T-cell (primary cell): ENCODE results near the gene GRM7. TPM values are rescaled to one million over a fixed set of nuclear protein-coding genes. Genes with fewer than 3 reads are reported as not detected.

ENCODE experiments used
- ATAC-seq, 4 experiments: fragments of 200-7000 bp in 3 of 4; fragments of 150-1000 bp in 1 of 4; cut with Tn5 transposase; replicated peaks in 1 of 4; 1 replicate in 3 of 4; 2 replicates in 1 of 4; pipeline ENCODE4 v1.10.0; 2021; ENCODE audit warnings: moderate library complexity in 3 of 4, mild to moderate bottlenecking in 2 of 4, moderate number of reproducible peaks in 1 of 4
- CTCF ChIA-PET, 2 donors: fragments of 300-600 bp; sonication (Branson Sonifier 250); formaldehyde crosslinking; loops; one replicate each; lab custom pipeline; 2022; ENCODE audit warnings: antibody characterized with exemption in 2 of 2; lab: Charles Lee
- POLR2A ChIA-PET, 2 donors: fragments of 300-600 bp; sonication (Branson Sonifier 250); formaldehyde crosslinking; loops; one replicate each; lab custom pipeline; 2022; ENCODE audit warnings: antibody characterized with exemption in 2 of 2; lab: Charles Lee
- DNase-seq, 35 experiments: peaks; one replicate each; pipeline versions ENCODE4 v3.0.0 to v3.0.0-alpha.2; 2013 to 2023
- H3K27ac ChIP-seq: one replicate; pipeline ENCODE4 v1.5.1; 2013; ENCODE audit warnings: low read length
- H3K27me3 ChIP-seq, 2 experiments: replicated peaks in 1 of 2; 1 replicate in 1 of 2; 2 replicates in 1 of 2; pipeline versions ENCODE4 v1.6.1 to v1.7.0; 2013; ENCODE audit warnings: low read length in 1 of 2, mixed read lengths in 1 of 2; ENCODE audit not compliant: control insufficient read depth in 2 of 2, insufficient read depth in 2 of 2; ENCODE audit errors: extremely low read depth in 1 of 2
- H3K36me3 ChIP-seq, 2 donors: 1 replicate in 1 of 2; 2 replicates in 1 of 2; pipeline versions ENCODE4 v1.6.1 to v1.7.0; 2013; ENCODE audit warnings: low read length in 1 of 2; ENCODE audit not compliant: control insufficient read depth in 2 of 2, insufficient read depth in 1 of 2; ENCODE audit errors: extremely low read depth in 1 of 2
- H3K4me1 ChIP-seq, 2 experiments: 1 replicate in 1 of 2; 2 replicates in 1 of 2; pipeline versions ENCODE4 v1.6.1 to v1.7.0; 2013; ENCODE audit warnings: low read length in 2 of 2, mixed read lengths in 1 of 2; ENCODE audit not compliant: insufficient read depth in 2 of 2, control insufficient read depth in 1 of 2; ENCODE audit errors: extremely low read depth in 1 of 2
- H3K4me3 ChIP-seq, 2 donors: 1 replicate in 1 of 2; 2 replicates in 1 of 2; pipeline versions ENCODE4 v1.5.1 to v1.7.0; 2013; ENCODE audit warnings: mild to moderate bottlenecking in 2 of 2, low read length in 1 of 2, moderate library complexity in 1 of 2; ENCODE audit not compliant: control insufficient read depth in 1 of 2; ENCODE audit errors: extremely low read depth in 1 of 2
- H3K9me3 ChIP-seq: 2 replicates; pipeline ENCODE4 v1.7.0; 2013
- H3K27ac Mint-ChIP-seq, 2 donors: one replicate each; pipeline ENCODE4 v1.8.0; 2020 to 2021; ENCODE audit warnings: mild to moderate bottlenecking in 2 of 2, mixed read lengths in 2 of 2
- H3K27me3 Mint-ChIP-seq, 2 donors: one replicate each; pipeline ENCODE4 v1.8.0; 2021 to 2022; ENCODE audit warnings: mixed read lengths in 2 of 2
- H3K36me3 Mint-ChIP-seq: one replicate; pipeline ENCODE4 v1.8.0; 2021; ENCODE audit warnings: mixed read lengths
- H3K4me1 Mint-ChIP-seq, 3 donors: one replicate each; pipeline ENCODE4 v1.8.0; 2020 to 2022; ENCODE audit warnings: mixed read lengths in 3 of 3, mild to moderate bottlenecking in 1 of 3
- H3K4me3 Mint-ChIP-seq, 3 donors: one replicate each; pipeline ENCODE4 v1.8.0; 2020 to 2022; ENCODE audit warnings: mild to moderate bottlenecking in 3 of 3, mixed read lengths in 3 of 3, moderate library complexity in 3 of 3
- H3K9me3 Mint-ChIP-seq, 3 donors: one replicate each; pipeline ENCODE4 v1.8.0; 2020 to 2022; ENCODE audit warnings: mixed read lengths in 3 of 3
- WGBS: methylation state at CpG from one replicate; pipeline ENCODE4 v1.1.5; 2013; ENCODE audit warnings: missing lambda C conversion rate; ENCODE audit not compliant: insufficient coverage; 5-methylcytosine and 5-hydroxymethylcytosine counted together
- total RNA-seq, 35 experiments: library from RNA in 6 of 35; stranded (reverse) in 6 of 35; fragments of 120-200 nt in 1 of 35; gene quantifications; one replicate each; pipeline versions ENCODE4 v1.2.1 to v1.2.4 and lab custom pipeline; 2013 to 2026

The GRM7 gene
- total RNA-seq, 5 donors from 2014 or later (not counting 1 experiment from before 2014, with no cell fraction given) = not detected

- H3K4me1 Mint-ChIP-seq = no peaks in the 10 kb centered on the region
- H3K36me3 ChIP-seq = no peaks in the 10 kb centered on the region
- H3K36me3 Mint-ChIP-seq = no peaks in the 10 kb centered on the region
- H3K9me3 Mint-ChIP-seq = peaks cover 0 to 10% (median 6%) of the 10 kb centered on the region in 3 donors
- 64% methylated on average over 2 of the region's 3 CpGs for WGBS
- H3K27ac ChIP-seq = no peak overlapping the region
- DNase-seq = no peak
- no peak for ATAC-seq
- ChIA-PET POLR2A (no interaction called here), CTCF (interaction anchor here in 1 of 2 donors (0.7 kb wide), 1 partner anchor 434 kb away, joined by 3 read pairs; no protein-coding TSS in a partner anchor)
- no peaks in the 10 kb centered on the region for H3K4me1 ChIP-seq
- H3K4me3 ChIP-seq = no peak overlapping the region
- no peak overlapping the region for H3K4me3 Mint-ChIP-seq
- no peaks in the 10 kb centered on the region for H3K27me3 Mint-ChIP-seq
- no peaks in the 10 kb centered on the region for H3K9me3 ChIP-seq
- H3K27ac Mint-ChIP-seq = no peak overlapping the region
- no peaks in the 10 kb centered on the region for H3K27me3 ChIP-seq
Measured at GRCh38 chr3:7504886-7505775, 644.2 kb downstream of the GRM7 start.

- ATAC-seq = no peak
- no peak overlapping the region for H3K27ac Mint-ChIP-seq
- POLR2A ChIA-PET = no interaction called here
Measured at GRCh38 chr3:7506606-7507180, 645.8 kb downstream of the GRM7 start.

GRCh38 chr3:7508821-7509220 is 647.9 kb downstream of the GRM7 start:
- H3K9me3 Mint-ChIP-seq = peaks cover 0 to 8% (median 4%) of the 10 kb centered on the region in 3 donors
- ATAC-seq = no peak
- no peak overlapping the region for H3K4me3 Mint-ChIP-seq
- H3K4me1 ChIP-seq = no peaks in the 10 kb centered on the region
- CTCF ChIA-PET = no interaction called here
- H3K4me1 Mint-ChIP-seq = no peaks in the 10 kb centered on the region
- no CpG with 5 or more reads among the region's 2 CpGs for WGBS
- no peaks in the 10 kb centered on the region for H3K9me3 ChIP-seq
- DNase-seq = no peak
- no peak overlapping the region for H3K27ac ChIP-seq
- H3K27ac Mint-ChIP-seq = no peak overlapping the region
- POLR2A ChIA-PET = no interaction called here
- H3K27me3 ChIP-seq = no peaks in the 10 kb centered on the region
- H3K36me3 ChIP-seq = no peaks in the 10 kb centered on the region
- H3K4me3 ChIP-seq = no peak overlapping the region
- H3K36me3 Mint-ChIP-seq = no peaks in the 10 kb centered on the region
- H3K27me3 Mint-ChIP-seq = peaks cover 0 to 2% of the 10 kb centered on the region in 2 donors

More at GRCh38 chr3:7506606-7507180, 645.8 kb downstream of the GRM7 start:
- 66% methylated on average over 2 of the region's 2 CpGs for WGBS
- no peaks in the 10 kb centered on the region for H3K36me3 ChIP-seq
- no peaks in the 10 kb centered on the region for H3K27me3 ChIP-seq
- Mint-ChIP-seq H3K4me1 (no peaks in the 10 kb centered on the region), H3K27me3 (peaks cover 0 to 2% of the 10 kb centered on the region in 2 donors), H3K9me3 (peaks cover 0 to 8% (median 6%) of the 10 kb centered on the region in 3 donors), H3K36me3 (no peaks in the 10 kb centered on the region), H3K4me3 (no peak overlapping the region)
- H3K9me3 ChIP-seq = no peaks in the 10 kb centered on the region
- CTCF ChIA-PET = no interaction called here
- H3K27ac ChIP-seq = no peak overlapping the region
- H3K4me3 ChIP-seq = no peak overlapping the region
- no peaks in the 10 kb centered on the region for H3K4me1 ChIP-seq
- no peak for DNase-seq

- Mint-ChIP-seq H3K27me3 (peaks cover 0 to 2% of the 10 kb centered on the region in 2 donors), H3K4me1 (no peaks in the 10 kb centered on the region), H3K4me3 (no peak overlapping the region), H3K36me3 (no peaks in the 10 kb centered on the region), H3K27ac (no peak overlapping the region), H3K9me3 (no peaks in the 10 kb centered on the region)
- H3K36me3 ChIP-seq = no peaks in the 10 kb centered on the region
- DNase-seq = no peak
- no peaks in the 10 kb centered on the region for H3K4me1 ChIP-seq
- H3K4me3 ChIP-seq = no peak overlapping the region
- CTCF ChIA-PET = no interaction called here
- no peaks in the 10 kb centered on the region for H3K27me3 ChIP-seq
- H3K27ac ChIP-seq = no peak overlapping the region
- POLR2A ChIA-PET = no interaction called here
- whole genome bisulfite sequencing = 54% methylated on average over 1 of the region's 1 CpG
- no peaks in the 10 kb centered on the region for H3K9me3 ChIP-seq
- no peak for ATAC-seq
Measured at GRCh38 chr3:7512048-7512447, 651.1 kb downstream of the GRM7 start.

GRCh38 chr3:7518026-7518425 is 657.1 kb downstream of the GRM7 start:
- no peaks in the 10 kb centered on the region for H3K36me3 ChIP-seq
- Mint-ChIP-seq H3K27me3 (no peaks in the 10 kb centered on the region), H3K27ac (no peak overlapping the region), H3K4me1 (no peaks in the 10 kb centered on the region), H3K4me3 (no peak overlapping the region), H3K36me3 (no peaks in the 10 kb centered on the region), H3K9me3 (peaks cover 0 to 4% (median 0%) of the 10 kb centered on the region in 3 donors)
- DNase-seq (no peak), ATAC-seq (no peak)
- no peak overlapping the region for H3K27ac ChIP-seq
- no CpG with 5 or more reads among the region's 3 CpGs for WGBS
- H3K4me3 ChIP-seq = no peak overlapping the region
- H3K4me1 ChIP-seq = no peaks in the 10 kb centered on the region
- H3K27me3 ChIP-seq = no peaks in the 10 kb centered on the region
- ChIA-PET POLR2A (no interaction called here), CTCF (no interaction called here)
- H3K9me3 ChIP-seq = no peaks in the 10 kb centered on the region

GRCh38 chr3:7518456-7518855 is 657.5 kb downstream of the GRM7 start:
- Mint-ChIP-seq H3K36me3 (no peaks in the 10 kb centered on the region), H3K4me1 (no peaks in the 10 kb centered on the region), H3K27me3 (no peaks in the 10 kb centered on the region), H3K9me3 (peaks cover 0 to 5% (median 2%) of the 10 kb centered on the region in 3 donors), H3K4me3 (no peak overlapping the region), H3K27ac (no peak overlapping the region)
- H3K27ac ChIP-seq = no peak overlapping the region
- ATAC-seq = no peak
- no peak overlapping the region for H3K4me3 ChIP-seq
- H3K9me3 ChIP-seq = no peaks in the 10 kb centered on the region
- CTCF ChIA-PET = no interaction called here
- POLR2A ChIA-PET = no interaction called here
- H3K4me1 ChIP-seq = no peaks in the 10 kb centered on the region
- no peaks in the 10 kb centered on the region for H3K36me3 ChIP-seq
- H3K27me3 ChIP-seq = no peaks in the 10 kb centered on the region
- no peak for DNase-seq
